ENCODE results near the gene KRT74. TPM values are rescaled to one million over a fixed set of nuclear protein-coding genes. Genes with fewer than 3 reads are reported as not detected.

Gene KRT74
- total and polyA plus RNA-seq, 10 of the 15 experiments (the other 5 are each of a cell fraction or from before 2014, with no cell fraction given), result not detected

GRCh38 chr12:52515927-52516831, 57.5 kb downstream of the KRT74 start (continued):
- no peak for TF ChIP-seq IRF4 (IDR thresholded peaks at IDR 0.05; ENCODE audit: low read depth, low read length)
- no peak for TF ChIP-seq SUZ12 (IDR thresholded peaks at IDR 0.05; ENCODE audit: unreplicated experiment)
- no peak for TF ChIP-seq NFYB (IDR thresholded peaks at IDR 0.05; ENCODE audit: insufficient read depth, low read depth, low read length)
- TF ChIP-seq RB1 (IDR thresholded peaks at IDR 0.05; ENCODE audit: borderline replicate concordance), result no peak

Other genes with a start within 250 kb of the KRT74 start
Only the 7 nearest of the 17 such genes appear.
- gene KRT6C, start 100.0 kb downstream of the KRT74 start, total RNA-seq (2014; rRNA removed), result not detected in 2 replicates
- not detected in 2 replicates for gene KRT6C, start 100.0 kb downstream of the KRT74 start, total RNA-seq (2014; rRNA removed; fragmentation: Illumina TruSeq; extraction: Trizol)
- gene KRT6C, start 100.0 kb downstream of the KRT74 start, total RNA-seq (2021), result not detected in 2 replicates
- not detected in 2 replicates for gene KRT6C, start 100.0 kb downstream of the KRT74 start, polyA plus RNA-seq (2011; rRNA removed)
- not detected in 2 replicates for gene KRT6C, start 100.0 kb downstream of the KRT74 start, polyA plus RNA-seq (2014; fragmentation: Illumina TruSeq; extraction: Trizol)
- not detected for gene KRT6C, start 100.0 kb downstream of the KRT74 start, polyA plus RNA-seq (2014; fragmentation: Nextera tagmentation; extraction: Ambion mirVana)
- not detected in 2 replicates for gene KRT6C, start 100.0 kb downstream of the KRT74 start, polyA plus RNA-seq (2014; rRNA removed)
- not detected for gene KRT6C, start 100.0 kb downstream of the KRT74 start, polyA plus RNA-seq (2016; fragmentation: Nextera tagmentation; extraction: Ambion mirVana)
- gene KRT6A, start 80.6 kb downstream of the KRT74 start, total RNA-seq (2014; rRNA removed), result not detected in 2 replicates
- not detected in 2 replicates for gene KRT6A, start 80.6 kb downstream of the KRT74 start, total RNA-seq (2014; rRNA removed; fragmentation: Illumina TruSeq; extraction: Trizol)
- gene KRT6A, start 80.6 kb downstream of the KRT74 start, total RNA-seq (2021), result not detected in 2 replicates
- gene KRT6A, start 80.6 kb downstream of the KRT74 start, polyA plus RNA-seq (2011; rRNA removed), result 0.16 and 0.96 TPM in 2 replicates
- not detected in 2 replicates for gene KRT6A, start 80.6 kb downstream of the KRT74 start, polyA plus RNA-seq (2014; fragmentation: Illumina TruSeq; extraction: Trizol)
- gene KRT6A, start 80.6 kb downstream of the KRT74 start, polyA plus RNA-seq (2014; fragmentation: Nextera tagmentation; extraction: Ambion mirVana), result not detected
- not detected in 2 replicates for gene KRT6A, start 80.6 kb downstream of the KRT74 start, polyA plus RNA-seq (2014; rRNA removed)
- not detected for gene KRT6A, start 80.6 kb downstream of the KRT74 start, polyA plus RNA-seq (2016; fragmentation: Nextera tagmentation; extraction: Ambion mirVana)
- not detected in 2 replicates for gene KRT5, start 53.4 kb downstream of the KRT74 start, total RNA-seq (2014; rRNA removed)
- not detected in 2 replicates for gene KRT5, start 53.4 kb downstream of the KRT74 start, total RNA-seq (2014; rRNA removed; fragmentation: Illumina TruSeq; extraction: Trizol)
- gene KRT5, start 53.4 kb downstream of the KRT74 start, total RNA-seq (2021), result not detected in 2 replicates
- 0.23 and 1.6 TPM in 2 replicates for gene KRT5, start 53.4 kb downstream of the KRT74 start, polyA plus RNA-seq (2011; rRNA removed)
- not detected in 2 replicates for gene KRT5, start 53.4 kb downstream of the KRT74 start, polyA plus RNA-seq (2014; fragmentation: Illumina TruSeq; extraction: Trizol)
- not detected for gene KRT5, start 53.4 kb downstream of the KRT74 start, polyA plus RNA-seq (2014; fragmentation: Nextera tagmentation; extraction: Ambion mirVana)
- not detected in 2 replicates for gene KRT5, start 53.4 kb downstream of the KRT74 start, polyA plus RNA-seq (2014; rRNA removed)
- not detected for gene KRT5, start 53.4 kb downstream of the KRT74 start, polyA plus RNA-seq (2016; fragmentation: Nextera tagmentation; extraction: Ambion mirVana)
- gene KRT71, start 20.7 kb downstream of the KRT74 start, total RNA-seq (2014; rRNA removed), result not detected in 2 replicates
- gene KRT71, start 20.7 kb downstream of the KRT74 start, total RNA-seq (2014; rRNA removed; fragmentation: Illumina TruSeq; extraction: Trizol), result not detected in 2 replicates
- gene KRT71, start 20.7 kb downstream of the KRT74 start, total RNA-seq (2021), result not detected in 2 replicates
- gene KRT71, start 20.7 kb downstream of the KRT74 start, polyA plus RNA-seq (2011; rRNA removed), result not detected in 2 replicates
- not detected in 2 replicates for gene KRT71, start 20.7 kb downstream of the KRT74 start, polyA plus RNA-seq (2014; fragmentation: Illumina TruSeq; extraction: Trizol)
- not detected for gene KRT71, start 20.7 kb downstream of the KRT74 start, polyA plus RNA-seq (2014; fragmentation: Nextera tagmentation; extraction: Ambion mirVana)
- gene KRT71, start 20.7 kb downstream of the KRT74 start, polyA plus RNA-seq (2014; rRNA removed), result not detected in 2 replicates
- gene KRT71, start 20.7 kb downstream of the KRT74 start, polyA plus RNA-seq (2016; fragmentation: Nextera tagmentation; extraction: Ambion mirVana), result not detected
- not detected in 2 replicates for gene KRT72, start 27.6 kb upstream of the KRT74 start, total RNA-seq (2014; rRNA removed)
- not detected in 2 replicates for gene KRT72, start 27.6 kb upstream of the KRT74 start, total RNA-seq (2014; rRNA removed; fragmentation: Illumina TruSeq; extraction: Trizol)
- gene KRT72, start 27.6 kb upstream of the KRT74 start, total RNA-seq (2021), result not detected in 2 replicates
- gene KRT72, start 27.6 kb upstream of the KRT74 start, polyA plus RNA-seq (2011; rRNA removed), result not detected in 2 replicates
- gene KRT72, start 27.6 kb upstream of the KRT74 start, polyA plus RNA-seq (2014; fragmentation: Illumina TruSeq; extraction: Trizol), result not detected in 2 replicates
- not detected for gene KRT72, start 27.6 kb upstream of the KRT74 start, polyA plus RNA-seq (2014; fragmentation: Nextera tagmentation; extraction: Ambion mirVana)
- gene KRT72, start 27.6 kb upstream of the KRT74 start, polyA plus RNA-seq (2014; rRNA removed), result not detected in 2 replicates
- not detected for gene KRT72, start 27.6 kb upstream of the KRT74 start, polyA plus RNA-seq (2016; fragmentation: Nextera tagmentation; extraction: Ambion mirVana)
- gene KRT73, start 44.7 kb upstream of the KRT74 start, total RNA-seq (2014; rRNA removed), result not detected in 2 replicates
- not detected in 2 replicates for gene KRT73, start 44.7 kb upstream of the KRT74 start, total RNA-seq (2014; rRNA removed; fragmentation: Illumina TruSeq; extraction: Trizol)
- not detected in 2 replicates for gene KRT73, start 44.7 kb upstream of the KRT74 start, total RNA-seq (2021)
- not detected in 2 replicates for gene KRT73, start 44.7 kb upstream of the KRT74 start, polyA plus RNA-seq (2011; rRNA removed)
- not detected in 2 replicates for gene KRT73, start 44.7 kb upstream of the KRT74 start, polyA plus RNA-seq (2014; fragmentation: Illumina TruSeq; extraction: Trizol)
- not detected for gene KRT73, start 44.7 kb upstream of the KRT74 start, polyA plus RNA-seq (2014; fragmentation: Nextera tagmentation; extraction: Ambion mirVana)
- not detected in 2 replicates for gene KRT73, start 44.7 kb upstream of the KRT74 start, polyA plus RNA-seq (2014; rRNA removed)
- not detected for gene KRT73, start 44.7 kb upstream of the KRT74 start, polyA plus RNA-seq (2016; fragmentation: Nextera tagmentation; extraction: Ambion mirVana)
- gene KRT2, start 78.4 kb upstream of the KRT74 start, total RNA-seq (2014; rRNA removed), result not detected in 2 replicates
- gene KRT2, start 78.4 kb upstream of the KRT74 start, total RNA-seq (2014; rRNA removed; fragmentation: Illumina TruSeq; extraction: Trizol), result not detected in 2 replicates
- 0.08 TPM in 1 of 2 replicates, not detected in the other for gene KRT2, start 78.4 kb upstream of the KRT74 start, total RNA-seq (2021)
- gene KRT2, start 78.4 kb upstream of the KRT74 start, polyA plus RNA-seq (2011; rRNA removed), result 0.12 TPM in 1 of 2 replicates, not detected in the other
- not detected in 2 replicates for gene KRT2, start 78.4 kb upstream of the KRT74 start, polyA plus RNA-seq (2014; fragmentation: Illumina TruSeq; extraction: Trizol)
- not detected for gene KRT2, start 78.4 kb upstream of the KRT74 start, polyA plus RNA-seq (2014; fragmentation: Nextera tagmentation; extraction: Ambion mirVana)
- gene KRT2, start 78.4 kb upstream of the KRT74 start, polyA plus RNA-seq (2014; rRNA removed), result not detected in 2 replicates
- not detected for gene KRT2, start 78.4 kb upstream of the KRT74 start, polyA plus RNA-seq (2016; fragmentation: Nextera tagmentation; extraction: Ambion mirVana)